ENCODE results near the gene POC1A.

- TF ChIP-seq CREB1 (CRISPR knock-in tag; IDR thresholded peaks at IDR 0.05; ENCODE audit: low read depth) (no peak), POLR2AphosphoS5 (IDR thresholded peaks at IDR 0.05; ENCODE audit: low read depth) (no peak), EZH2 (IDR thresholded peaks at IDR 0.05; ENCODE audit: low read depth, unreplicated experiment) (no peak), JUNB (IDR thresholded peaks at IDR 0.05; ENCODE audit: unreplicated experiment) (no peak), ZNF114 (CRISPR knock-in tag; IDR thresholded peaks at IDR 0.05) (no peak), EZH2phosphoT487 (IDR thresholded peaks at IDR 0.05; ENCODE audit: unreplicated experiment) (no peak), ETS1 (IDR thresholded peaks at IDR 0.05) (no peak), STAT1 (IDR thresholded peaks at IDR 0.05; ENCODE audit: unreplicated experiment) (no peak), ZNF331 (CRISPR knock-in tag; IDR thresholded peaks at IDR 0.05; ENCODE audit: low read depth) (no peak)
- TF ChIP-seq, protein P1, sequence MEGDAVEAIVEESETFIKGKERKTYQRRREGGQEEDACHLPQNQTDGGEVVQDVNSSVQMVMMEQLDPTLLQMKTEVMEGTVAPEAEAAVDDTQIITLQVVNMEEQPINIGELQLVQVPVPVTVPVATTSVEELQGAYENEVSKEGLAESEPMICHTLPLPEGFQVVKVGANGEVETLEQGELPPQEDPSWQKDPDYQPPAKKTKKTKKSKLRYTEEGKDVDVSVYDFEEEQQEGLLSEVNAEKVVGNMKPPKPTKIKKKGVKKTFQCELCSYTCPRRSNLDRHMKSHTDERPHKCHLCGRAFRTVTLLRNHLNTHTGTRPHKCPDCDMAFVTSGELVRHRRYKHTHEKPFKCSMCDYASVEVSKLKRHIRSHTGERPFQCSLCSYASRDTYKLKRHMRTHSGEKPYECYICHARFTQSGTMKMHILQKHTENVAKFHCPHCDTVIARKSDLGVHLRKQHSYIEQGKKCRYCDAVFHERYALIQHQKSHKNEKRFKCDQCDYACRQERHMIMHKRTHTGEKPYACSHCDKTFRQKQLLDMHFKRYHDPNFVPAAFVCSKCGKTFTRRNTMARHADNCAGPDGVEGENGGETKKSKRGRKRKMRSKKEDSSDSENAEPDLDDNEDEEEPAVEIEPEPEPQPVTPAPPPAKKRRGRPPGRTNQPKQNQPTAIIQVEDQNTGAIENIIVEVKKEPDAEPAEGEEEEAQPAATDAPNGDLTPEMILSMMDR (conservative IDR thresholded peaks at IDR 0.05; ENCODE audit: low read depth in 2 of 2): no peak
- TF ChIP-seq, protein P2, sequence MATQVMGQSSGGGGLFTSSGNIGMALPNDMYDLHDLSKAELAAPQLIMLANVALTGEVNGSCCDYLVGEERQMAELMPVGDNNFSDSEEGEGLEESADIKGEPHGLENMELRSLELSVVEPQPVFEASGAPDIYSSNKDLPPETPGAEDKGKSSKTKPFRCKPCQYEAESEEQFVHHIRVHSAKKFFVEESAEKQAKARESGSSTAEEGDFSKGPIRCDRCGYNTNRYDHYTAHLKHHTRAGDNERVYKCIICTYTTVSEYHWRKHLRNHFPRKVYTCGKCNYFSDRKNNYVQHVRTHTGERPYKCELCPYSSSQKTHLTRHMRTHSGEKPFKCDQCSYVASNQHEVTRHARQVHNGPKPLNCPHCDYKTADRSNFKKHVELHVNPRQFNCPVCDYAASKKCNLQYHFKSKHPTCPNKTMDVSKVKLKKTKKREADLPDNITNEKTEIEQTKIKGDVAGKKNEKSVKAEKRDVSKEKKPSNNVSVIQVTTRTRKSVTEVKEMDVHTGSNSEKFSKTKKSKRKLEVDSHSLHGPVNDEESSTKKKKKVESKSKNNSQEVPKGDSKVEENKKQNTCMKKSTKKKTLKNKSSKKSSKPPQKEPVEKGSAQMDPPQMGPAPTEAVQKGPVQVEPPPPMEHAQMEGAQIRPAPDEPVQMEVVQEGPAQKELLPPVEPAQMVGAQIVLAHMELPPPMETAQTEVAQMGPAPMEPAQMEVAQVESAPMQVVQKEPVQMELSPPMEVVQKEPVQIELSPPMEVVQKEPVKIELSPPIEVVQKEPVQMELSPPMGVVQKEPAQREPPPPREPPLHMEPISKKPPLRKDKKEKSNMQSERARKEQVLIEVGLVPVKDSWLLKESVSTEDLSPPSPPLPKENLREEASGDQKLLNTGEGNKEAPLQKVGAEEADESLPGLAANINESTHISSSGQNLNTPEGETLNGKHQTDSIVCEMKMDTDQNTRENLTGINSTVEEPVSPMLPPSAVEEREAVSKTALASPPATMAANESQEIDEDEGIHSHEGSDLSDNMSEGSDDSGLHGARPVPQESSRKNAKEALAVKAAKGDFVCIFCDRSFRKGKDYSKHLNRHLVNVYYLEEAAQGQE (IDR thresholded peaks at IDR 0.05; ENCODE audit: unreplicated experiment): no peak
These were observed 64.5 kb downstream of the POC1A start for GRCh38 chr3:52089691-52090090.

Data from GM23338 (cell line).